HG02938 (cell line): ENCODE results near the gene S1PR2.

Experiments used
- ATAC-seq: cut with Tn5 transposase; IDR thresholded peaks from one replicate; pipeline ENCODE4 v1.9.1; 2021; ENCODE audit warnings: mild to moderate bottlenecking, moderate library complexity; ENCODE audit not compliant: unreplicated experiment

S1PR2 gene, protein sequence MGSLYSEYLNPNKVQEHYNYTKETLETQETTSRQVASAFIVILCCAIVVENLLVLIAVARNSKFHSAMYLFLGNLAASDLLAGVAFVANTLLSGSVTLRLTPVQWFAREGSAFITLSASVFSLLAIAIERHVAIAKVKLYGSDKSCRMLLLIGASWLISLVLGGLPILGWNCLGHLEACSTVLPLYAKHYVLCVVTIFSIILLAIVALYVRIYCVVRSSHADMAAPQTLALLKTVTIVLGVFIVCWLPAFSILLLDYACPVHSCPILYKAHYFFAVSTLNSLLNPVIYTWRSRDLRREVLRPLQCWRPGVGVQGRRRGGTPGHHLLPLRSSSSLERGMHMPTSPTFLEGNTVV

GRCh38 chr19:10230861-10231611 lies at the start of gene S1PR2:
Gene S1PR2 (minus strand): TSS chr19:10231331. CDS start chr19:10224905, 6,426 bp downstream.
- ATAC-seq: no peak

- no peak for ATAC-seq
Observed at GRCh38 chr19:10279737-10280442, 48.8 kb upstream of the S1PR2 start.

DNA sequence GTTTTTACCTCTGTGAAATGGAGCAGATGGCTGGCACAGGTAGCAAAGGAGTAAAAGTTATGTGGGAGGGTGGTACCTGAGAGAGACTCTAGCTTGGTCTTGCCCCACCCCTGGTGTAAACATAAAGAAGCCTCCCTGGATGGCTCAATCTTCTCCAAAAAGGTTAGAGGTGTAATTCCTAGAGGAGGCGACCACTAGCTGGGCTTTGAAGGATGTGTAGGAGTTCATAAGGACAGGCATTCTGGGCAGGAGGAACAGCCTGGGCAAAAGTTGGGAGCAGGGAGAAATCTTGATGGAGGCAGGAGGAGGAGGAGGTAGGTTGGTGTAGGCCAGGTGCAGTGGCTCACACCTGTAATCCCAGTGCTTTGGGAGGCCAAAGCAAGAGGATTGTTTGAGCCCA lies 47.8 kb upstream of the S1PR2 start:
- no peak for ATAC-seq

- no peak for ATAC-seq
Observed at GRCh38 chr19:10277795-10278589, 46.9 kb upstream of the S1PR2 start.

- no peak for ATAC-seq
Observed at GRCh38 chr19:10274589-10274988, 43.5 kb upstream of the S1PR2 start.

DNA sequence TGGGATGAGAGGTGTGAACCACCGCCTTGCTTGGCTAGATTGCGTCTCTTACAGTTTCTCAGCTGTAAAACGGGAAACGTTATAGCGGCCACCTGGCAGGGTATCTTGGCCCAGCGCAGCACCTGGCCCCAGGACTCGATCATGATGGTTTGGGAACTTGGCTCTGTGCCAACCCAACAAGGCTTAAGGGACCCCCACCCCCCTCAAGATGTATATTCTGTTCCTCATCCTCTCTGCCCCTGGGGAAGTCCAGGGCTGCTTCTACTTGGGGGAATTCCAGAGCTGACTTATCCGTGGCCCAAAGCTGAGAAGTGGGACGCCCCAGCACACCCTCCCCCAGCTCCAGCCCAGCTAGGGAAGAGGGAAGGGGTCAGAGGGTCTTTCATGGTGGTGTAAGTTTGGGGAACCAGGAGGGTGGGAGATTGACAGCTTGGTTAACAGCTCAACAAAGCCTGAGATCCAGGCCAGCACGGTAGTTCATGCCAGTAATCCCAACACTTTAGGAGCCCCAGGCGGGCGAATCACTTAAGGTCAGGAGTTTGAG lies 40.5 kb upstream of the S1PR2 start:
- no peak for ATAC-seq

- peak; percentile 37 for ATAC-seq
Observed at GRCh38 chr19:10270616-10271394, 39.7 kb upstream of the S1PR2 start, which contains the start of gene ICAM1. Gene ICAM1 (plus strand): TSS chr19:10271120. CDS start chr19:10271160, 40 bp downstream.

DNA sequence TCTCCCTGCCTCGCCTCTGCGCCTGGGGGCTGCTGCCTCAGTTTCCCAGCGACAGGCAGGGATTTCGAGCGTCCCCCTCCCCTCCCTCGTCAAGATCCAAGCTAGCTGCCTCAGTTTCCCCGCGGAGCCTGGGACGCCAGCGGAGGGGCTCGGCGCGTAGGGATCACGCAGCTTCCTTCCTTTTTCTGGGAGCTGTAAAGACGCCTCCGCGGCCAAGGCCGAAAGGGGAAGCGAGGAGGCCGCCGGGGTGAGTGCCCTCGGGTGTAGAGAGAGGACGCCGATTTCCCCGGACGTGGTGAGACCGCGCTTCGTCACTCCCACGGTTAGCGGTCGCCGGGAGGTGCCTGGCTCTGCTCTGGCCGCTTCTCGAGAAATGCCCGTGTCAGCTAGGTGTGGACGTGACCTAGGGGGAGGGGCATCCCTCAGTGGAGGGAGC lies 39.1 kb upstream of the S1PR2 start:
- peak; percentile 45 for ATAC-seq

DNA sequence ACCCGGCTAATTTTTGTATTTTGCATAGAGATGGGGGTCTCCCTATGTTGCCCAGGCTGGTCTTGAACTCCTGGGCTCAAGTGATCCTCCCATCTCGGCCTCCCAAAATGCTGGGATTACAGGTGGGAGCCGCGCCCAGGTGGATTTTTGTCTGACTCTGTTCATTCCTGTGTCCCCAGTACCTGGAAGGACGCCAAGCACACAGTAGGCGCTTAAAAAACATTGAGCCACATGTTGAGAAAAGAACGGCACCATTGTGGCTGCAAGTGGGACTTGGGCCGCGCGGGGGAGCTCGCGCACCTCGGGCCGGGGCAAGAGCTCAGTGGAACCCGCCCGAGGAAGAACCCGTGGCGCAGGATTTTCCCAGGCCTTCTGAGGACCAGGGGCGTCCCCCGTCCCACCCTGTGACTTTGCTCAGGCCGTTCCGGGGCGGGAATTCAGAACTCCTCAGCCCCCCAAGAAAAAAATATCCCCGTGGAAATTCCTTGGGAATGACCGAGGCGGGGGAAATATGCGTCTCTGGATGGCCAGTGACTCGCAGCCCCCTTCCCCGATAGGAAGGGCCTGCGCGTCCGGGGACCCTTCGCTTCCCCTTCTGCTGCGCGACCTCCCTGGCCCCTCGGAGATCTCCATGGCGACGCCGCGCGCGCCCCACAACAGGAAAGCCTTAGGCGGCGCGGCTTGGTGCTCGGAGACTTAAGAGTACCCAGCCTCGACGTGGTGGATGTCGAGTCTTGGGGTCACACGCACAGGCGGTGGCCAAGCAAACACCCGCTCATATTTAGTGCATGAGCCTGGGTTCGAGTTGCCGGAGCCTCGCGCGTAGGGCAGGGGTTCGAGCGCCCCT lies 38.4 kb upstream of the S1PR2 start:
- no peak for ATAC-seq

GRCh38 chr19:10268071-10268470 lies 36.9 kb upstream of the S1PR2 start:
- no peak for ATAC-seq

- ATAC-seq: no peak
Observed at GRCh38 chr19:10266706-10267105, 35.6 kb upstream of the S1PR2 start.

DNA sequence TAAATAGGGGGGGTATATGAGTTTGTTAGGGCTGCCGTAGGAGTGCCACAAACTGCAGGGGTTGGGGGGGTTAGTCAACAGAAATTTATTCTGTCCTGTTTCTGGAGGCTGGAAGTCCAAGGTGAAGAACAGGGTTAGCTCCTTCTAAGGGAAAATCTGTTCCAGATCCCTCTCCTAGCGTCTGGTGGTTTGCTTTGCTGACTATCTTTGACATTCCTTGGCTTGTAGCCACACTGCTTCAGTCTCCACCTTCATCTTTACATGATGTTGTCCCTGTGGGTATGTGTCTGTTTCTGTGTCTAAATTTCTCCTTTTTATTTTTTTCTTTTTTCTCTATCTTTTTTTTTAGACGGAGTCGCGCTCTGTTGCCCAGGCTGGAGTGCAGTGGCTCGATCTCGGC lies 31.6 kb upstream of the S1PR2 start:
- ATAC-seq: no peak

- ATAC-seq: no peak
Observed at GRCh38 chr19:10260141-10260584, 29.0 kb upstream of the S1PR2 start.

DNA sequence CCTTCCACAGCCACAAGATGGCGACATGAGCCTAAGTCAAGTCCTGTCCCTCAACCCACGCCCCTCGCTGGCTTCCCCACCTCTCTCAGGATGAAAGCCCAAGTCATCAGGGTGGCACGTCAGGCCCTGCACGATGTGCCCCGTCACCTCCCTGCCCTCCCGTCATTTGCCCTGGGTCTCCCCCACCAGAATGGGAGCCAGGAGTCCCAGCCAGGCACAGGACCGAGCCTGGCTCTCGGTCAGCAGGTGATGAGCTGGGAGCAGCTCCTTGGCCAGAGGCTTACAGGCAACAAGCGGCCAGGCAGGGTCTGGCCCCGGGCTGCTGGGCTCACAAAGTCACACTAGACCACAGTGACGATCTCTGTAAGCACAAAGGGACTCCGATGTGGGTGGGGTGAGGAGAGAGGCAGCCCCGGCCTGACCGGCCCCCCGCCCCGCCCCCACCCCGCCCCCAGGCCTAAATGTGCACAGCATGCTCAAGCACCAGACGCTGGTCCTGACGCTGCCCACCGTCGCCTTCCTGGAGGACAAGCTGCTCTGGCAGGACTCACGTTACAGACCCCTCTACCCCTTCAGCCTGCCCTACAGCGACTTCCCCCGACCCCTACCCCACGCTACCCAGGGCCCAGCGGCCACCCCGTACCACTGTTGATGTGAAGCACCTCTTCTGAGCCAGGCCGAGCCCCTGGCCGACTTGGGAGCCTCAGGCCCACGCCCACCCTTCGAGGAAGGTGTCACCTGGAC lies 28.2 kb upstream of the S1PR2 start:
- ATAC-seq: no peak

- ATAC-seq: no peak
Observed at GRCh38 chr19:10258080-10258710, 27.1 kb upstream of the S1PR2 start.

- ATAC-seq: no peak
Observed at GRCh38 chr19:10256970-10257615, 26.0 kb upstream of the S1PR2 start.

DNA sequence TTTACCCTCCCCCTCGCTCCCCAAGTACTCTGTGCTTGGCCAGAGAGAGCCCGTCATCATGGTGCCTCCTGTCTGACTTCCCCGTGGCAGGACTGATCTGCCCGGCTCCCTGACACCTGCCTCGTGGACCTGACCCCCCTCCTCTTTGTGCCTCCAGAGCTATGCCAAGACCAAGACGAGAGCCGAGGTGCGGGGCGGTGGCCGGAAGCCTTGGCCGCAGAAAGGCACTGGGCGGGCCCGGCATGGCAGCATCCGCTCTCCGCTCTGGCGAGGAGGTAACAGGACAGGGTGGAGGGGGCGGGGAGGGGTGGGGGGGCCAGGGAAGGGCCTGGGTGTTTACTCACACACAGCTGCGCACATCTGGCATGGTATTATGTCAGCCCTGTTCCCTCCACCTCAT lies 25.4 kb upstream of the S1PR2 start:
- no peak for ATAC-seq
